ENCODE results near the gene STRIT1.
A peak's percentile ranks its signal among the peaks of the same experiment; 100 is the strongest.

STRIT1 gene

GRCh38 chr3:155327871-155328270 lies 34.4 kb upstream of the STRIT1 start:
- Histone ChIP-seq H3K9ac (ENCODE audit: low read length in 2 of 2) (no peak overlapping the region), H3K4me3 (ENCODE audit: low read length in 2 of 2) (no peak overlapping the region), H3K9me3 (ENCODE audit: control insufficient read depth in 2 of 2, low read length in 2 of 2) (no peaks in the 10 kb centered on the region), H3K27ac (ENCODE audit: low read length) (no peak overlapping the region), H3K27me3 (ENCODE audit: control insufficient read depth in 1 of 2, insufficient read depth in 2 of 2, low read length in 2 of 2) (no peaks in the 10 kb centered on the region), H3K4me1 (ENCODE audit: control insufficient read depth, insufficient read depth, low read length) (no peaks in the 10 kb centered on the region), H3K36me3 (ENCODE audit: control insufficient read depth in 2 of 2, insufficient read depth in 2 of 2, low read length in 2 of 2) (no peaks in the 10 kb centered on the region)

- no peaks in the 10 kb centered on the region for H3K36me3 ChIP-seq (ENCODE audit: control insufficient read depth in 2 of 2, insufficient read depth in 2 of 2, low read length in 2 of 2)
- no peaks in the 10 kb centered on the region for H3K27me3 ChIP-seq (ENCODE audit: control insufficient read depth in 1 of 2, insufficient read depth in 2 of 2, low read length in 2 of 2)
- H3K4me3 ChIP-seq (ENCODE audit: low read length in 2 of 2): no peak overlapping the region
- H3K27ac ChIP-seq (ENCODE audit: low read length): no peak overlapping the region
- no peaks in the 10 kb centered on the region for H3K4me1 ChIP-seq (ENCODE audit: control insufficient read depth, insufficient read depth, low read length)
- H3K9ac ChIP-seq (ENCODE audit: low read length in 2 of 2): no peak overlapping the region
- H3K9me3 ChIP-seq (ENCODE audit: control insufficient read depth in 2 of 2, low read length in 2 of 2): no peaks in the 10 kb centered on the region
Measured at GRCh38 chr3:155327430-155327829, 33.9 kb upstream of the STRIT1 start.

DNA sequence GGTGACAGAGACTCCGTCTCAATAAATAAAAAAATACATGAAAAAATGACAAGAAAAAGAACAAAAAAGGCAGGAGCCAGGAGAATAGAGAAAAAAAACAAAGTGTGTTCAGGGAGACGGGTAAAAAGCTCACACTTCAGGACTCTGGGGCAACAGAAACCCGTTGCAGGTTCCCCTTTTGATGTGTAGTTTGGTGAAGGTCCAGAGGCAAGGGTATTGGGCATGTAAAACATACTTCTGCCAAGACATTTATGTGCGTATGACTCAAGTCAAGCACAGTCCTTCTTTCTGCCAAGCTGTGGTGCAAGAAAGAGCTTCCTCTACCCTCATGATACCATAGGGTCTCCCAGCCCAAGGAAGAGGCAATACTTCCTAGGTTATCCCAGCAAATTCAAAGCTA lies 33.4 kb upstream of the STRIT1 start:
- no peaks in the 10 kb centered on the region for H3K36me3 ChIP-seq (ENCODE audit: control insufficient read depth in 2 of 2, insufficient read depth in 2 of 2, low read length in 2 of 2)
- no peak overlapping the region for H3K27ac ChIP-seq (ENCODE audit: low read length)
- H3K4me3 ChIP-seq (ENCODE audit: low read length in 2 of 2): no peak overlapping the region
- no peaks in the 10 kb centered on the region for H3K27me3 ChIP-seq (ENCODE audit: control insufficient read depth in 1 of 2, insufficient read depth in 2 of 2, low read length in 2 of 2)
- H3K9ac ChIP-seq (ENCODE audit: low read length in 2 of 2): no peak overlapping the region
- no peaks in the 10 kb centered on the region for H3K4me1 ChIP-seq (ENCODE audit: control insufficient read depth, insufficient read depth, low read length)
- no peaks in the 10 kb centered on the region for H3K9me3 ChIP-seq (ENCODE audit: control insufficient read depth in 2 of 2, low read length in 2 of 2)

DNA sequence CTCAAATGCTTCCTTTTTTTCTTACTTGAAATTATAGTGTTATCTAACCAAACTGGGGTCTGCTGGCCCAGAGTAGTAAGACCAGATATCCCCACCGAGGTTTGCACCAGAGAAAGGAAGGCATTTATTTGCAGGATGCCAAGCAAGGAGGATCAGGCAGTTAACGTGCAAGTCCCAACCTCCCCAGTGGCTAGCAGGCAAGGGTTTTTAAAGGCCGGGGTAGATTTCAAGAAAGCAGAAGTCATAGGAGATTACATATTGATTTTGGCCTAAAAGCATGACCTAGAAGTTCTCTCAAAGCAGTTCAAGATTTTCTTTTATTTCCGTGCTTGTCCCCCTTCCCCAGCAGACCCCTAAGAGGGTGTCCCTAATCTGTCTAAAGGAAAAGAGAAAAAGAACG lies 32.8 kb upstream of the STRIT1 start:
- Histone ChIP-seq H3K27ac (ENCODE audit: low read length) (no peak overlapping the region), H3K9me3 (ENCODE audit: control insufficient read depth in 2 of 2, low read length in 2 of 2) (no peaks in the 10 kb centered on the region), H3K27me3 (ENCODE audit: control insufficient read depth in 1 of 2, insufficient read depth in 2 of 2, low read length in 2 of 2) (no peaks in the 10 kb centered on the region), H3K36me3 (ENCODE audit: control insufficient read depth in 2 of 2, insufficient read depth in 2 of 2, low read length in 2 of 2) (no peaks in the 10 kb centered on the region), H3K4me1 (ENCODE audit: control insufficient read depth, insufficient read depth, low read length) (no peaks in the 10 kb centered on the region), H3K4me3 (ENCODE audit: low read length in 2 of 2) (no peak overlapping the region), H3K9ac (ENCODE audit: low read length in 2 of 2) (no peak overlapping the region)

GRCh38 chr3:155325263-155325835 lies 31.9 kb upstream of the STRIT1 start:
- Histone ChIP-seq H3K9me3 (ENCODE audit: control insufficient read depth in 2 of 2, low read length in 2 of 2) (no peaks in the 10 kb centered on the region), H3K4me3 (ENCODE audit: low read length in 2 of 2) (peak overlapping the region in 1 of 2 donors; percentile 31), H3K27ac (ENCODE audit: low read length) (no peak overlapping the region), H3K36me3 (ENCODE audit: control insufficient read depth in 2 of 2, insufficient read depth in 2 of 2, low read length in 2 of 2) (no peaks in the 10 kb centered on the region), H3K4me1 (ENCODE audit: control insufficient read depth, insufficient read depth, low read length) (no peaks in the 10 kb centered on the region), H3K27me3 (ENCODE audit: control insufficient read depth in 1 of 2, insufficient read depth in 2 of 2, low read length in 2 of 2) (no peaks in the 10 kb centered on the region), H3K9ac (ENCODE audit: low read length in 2 of 2) (no peak overlapping the region)

DNA sequence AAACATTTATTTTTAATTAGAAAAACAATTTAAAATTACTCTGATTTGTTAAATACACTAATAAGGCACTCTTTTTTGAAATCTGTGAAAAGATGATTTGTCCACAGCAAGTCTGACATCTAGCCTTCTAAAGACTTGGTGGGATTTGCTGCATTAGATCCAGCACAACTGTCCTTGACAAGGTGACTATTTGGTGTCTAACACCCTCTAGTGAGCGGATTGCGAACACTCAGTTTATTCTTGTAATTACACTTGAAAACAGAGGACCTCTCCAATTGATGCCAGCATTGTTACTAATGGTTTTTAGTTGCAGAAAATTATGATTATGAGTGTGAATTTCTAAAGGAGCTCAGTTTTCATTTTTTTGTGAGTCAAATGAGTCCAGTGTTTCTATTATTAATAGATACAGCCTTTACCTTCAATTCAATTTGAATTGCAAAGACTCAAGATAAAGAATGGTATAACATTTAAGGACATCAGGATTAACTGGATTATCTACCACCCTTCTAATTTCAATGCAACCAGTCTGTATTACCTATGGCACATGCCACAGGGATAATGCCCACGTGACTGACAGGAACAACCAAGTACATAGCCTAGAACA lies 29.7 kb upstream of the STRIT1 start:
- H3K9me3 ChIP-seq (ENCODE audit: control insufficient read depth in 2 of 2, low read length in 2 of 2): no peaks in the 10 kb centered on the region
- no peak overlapping the region for H3K27ac ChIP-seq (ENCODE audit: low read length)
- H3K9ac ChIP-seq (ENCODE audit: low read length in 2 of 2): no peak overlapping the region
- no peak overlapping the region for H3K4me3 ChIP-seq (ENCODE audit: low read length in 2 of 2)
- H3K36me3 ChIP-seq (ENCODE audit: control insufficient read depth in 2 of 2, insufficient read depth in 2 of 2, low read length in 2 of 2): no peaks in the 10 kb centered on the region
- no peaks in the 10 kb centered on the region for H3K4me1 ChIP-seq (ENCODE audit: control insufficient read depth, insufficient read depth, low read length)
- no peaks in the 10 kb centered on the region for H3K27me3 ChIP-seq (ENCODE audit: control insufficient read depth in 1 of 2, insufficient read depth in 2 of 2, low read length in 2 of 2)

DNA sequence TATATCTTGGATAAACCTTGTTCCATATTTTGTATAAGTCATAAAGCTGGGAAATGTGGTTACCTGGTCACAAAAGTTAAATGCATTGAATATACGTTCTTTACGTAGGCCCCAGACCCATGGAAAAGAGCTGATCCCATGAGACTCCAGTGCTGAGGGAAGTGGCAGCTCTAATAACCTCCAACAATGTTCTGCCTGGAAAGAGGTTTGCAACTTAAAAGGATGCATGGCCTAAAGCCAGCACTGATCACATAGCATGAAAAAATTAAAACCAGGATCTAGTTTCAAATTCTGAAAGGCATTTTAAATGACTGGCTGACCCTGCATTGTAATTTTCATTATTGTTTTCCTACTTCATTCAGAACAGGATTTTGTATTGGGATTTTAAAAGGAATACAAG lies 27.9 kb upstream of the STRIT1 start:
- Histone ChIP-seq H3K27ac (ENCODE audit: low read length) (no peak overlapping the region), H3K27me3 (ENCODE audit: control insufficient read depth in 1 of 2, insufficient read depth in 2 of 2, low read length in 2 of 2) (no peaks in the 10 kb centered on the region), H3K9ac (ENCODE audit: low read length in 2 of 2) (no peak overlapping the region), H3K9me3 (ENCODE audit: control insufficient read depth in 2 of 2, low read length in 2 of 2) (no peaks in the 10 kb centered on the region), H3K36me3 (ENCODE audit: control insufficient read depth in 2 of 2, insufficient read depth in 2 of 2, low read length in 2 of 2) (no peaks in the 10 kb centered on the region), H3K4me3 (ENCODE audit: low read length in 2 of 2) (no peak overlapping the region), H3K4me1 (ENCODE audit: control insufficient read depth, insufficient read depth, low read length) (no peaks in the 10 kb centered on the region)

- Histone ChIP-seq H3K9me3 (ENCODE audit: control insufficient read depth in 2 of 2, low read length in 2 of 2) (no peaks in the 10 kb centered on the region), H3K36me3 (ENCODE audit: control insufficient read depth in 2 of 2, insufficient read depth in 2 of 2, low read length in 2 of 2) (no peaks in the 10 kb centered on the region)
Measured at GRCh38 chr3:155320934-155321333, 27.5 kb upstream of the STRIT1 start.

DNA sequence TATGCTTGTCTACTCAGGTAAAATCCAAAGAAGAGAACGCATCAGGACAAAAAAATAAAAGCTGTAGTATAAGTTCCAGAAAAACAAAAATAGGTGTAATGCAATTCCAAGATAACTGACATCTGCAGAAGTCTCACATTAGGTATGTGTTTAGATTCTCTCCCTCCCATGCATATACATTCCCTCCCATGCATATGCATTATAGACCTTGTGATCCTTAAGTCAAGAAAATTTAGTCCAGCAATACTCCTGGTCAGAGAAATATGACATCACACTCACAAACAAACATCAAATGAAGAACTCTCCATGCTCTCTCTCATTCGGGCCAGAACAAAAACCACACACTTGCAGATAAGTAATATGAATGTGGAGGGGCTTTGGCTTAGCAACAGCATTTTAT lies 25.3 kb upstream of the STRIT1 start:
- Histone ChIP-seq H3K9me3 (ENCODE audit: control insufficient read depth in 2 of 2, low read length in 2 of 2) (no peaks in the 10 kb centered on the region), H3K4me3 (ENCODE audit: low read length in 2 of 2) (no peak overlapping the region), H3K27ac (ENCODE audit: low read length) (no peak overlapping the region), H3K4me1 (ENCODE audit: control insufficient read depth, insufficient read depth, low read length) (no peaks in the 10 kb centered on the region), H3K27me3 (ENCODE audit: control insufficient read depth in 1 of 2, insufficient read depth in 2 of 2, low read length in 2 of 2) (no peaks in the 10 kb centered on the region), H3K36me3 (ENCODE audit: control insufficient read depth in 2 of 2, insufficient read depth in 2 of 2, low read length in 2 of 2) (no peaks in the 10 kb centered on the region), H3K9ac (ENCODE audit: low read length in 2 of 2) (no peak overlapping the region)

More at GRCh38 chr3:155320934-155321333, 27.5 kb upstream of the STRIT1 start:
- Histone ChIP-seq H3K4me3 (ENCODE audit: low read length in 2 of 2) (no peak overlapping the region), H3K9ac (ENCODE audit: low read length in 2 of 2) (no peak overlapping the region), H3K4me1 (ENCODE audit: control insufficient read depth, insufficient read depth, low read length) (no peaks in the 10 kb centered on the region), H3K27ac (ENCODE audit: low read length) (no peak overlapping the region), H3K27me3 (ENCODE audit: control insufficient read depth in 1 of 2, insufficient read depth in 2 of 2, low read length in 2 of 2) (no peaks in the 10 kb centered on the region)

- Histone ChIP-seq H3K4me3 (ENCODE audit: low read length in 2 of 2) (no peak overlapping the region), H3K27me3 (ENCODE audit: control insufficient read depth in 1 of 2, insufficient read depth in 2 of 2, low read length in 2 of 2) (no peaks in the 10 kb centered on the region), H3K9me3 (ENCODE audit: control insufficient read depth in 2 of 2, low read length in 2 of 2) (no peaks in the 10 kb centered on the region), H3K36me3 (ENCODE audit: control insufficient read depth in 2 of 2, insufficient read depth in 2 of 2, low read length in 2 of 2) (no peaks in the 10 kb centered on the region), H3K27ac (ENCODE audit: low read length) (no peak overlapping the region), H3K4me1 (ENCODE audit: control insufficient read depth, insufficient read depth, low read length) (no peaks in the 10 kb centered on the region), H3K9ac (ENCODE audit: low read length in 2 of 2) (no peak overlapping the region)
Measured at GRCh38 chr3:155317211-155317610, 23.7 kb upstream of the STRIT1 start.

- no peaks in the 10 kb centered on the region for H3K36me3 ChIP-seq (ENCODE audit: control insufficient read depth in 2 of 2, insufficient read depth in 2 of 2, low read length in 2 of 2)
- H3K27me3 ChIP-seq (ENCODE audit: control insufficient read depth in 1 of 2, insufficient read depth in 2 of 2, low read length in 2 of 2): no peaks in the 10 kb centered on the region
- H3K4me1 ChIP-seq (ENCODE audit: control insufficient read depth, insufficient read depth, low read length): no peaks in the 10 kb centered on the region
- H3K9me3 ChIP-seq (ENCODE audit: control insufficient read depth in 2 of 2, low read length in 2 of 2): no peaks in the 10 kb centered on the region
- H3K27ac ChIP-seq (ENCODE audit: low read length): no peak overlapping the region
- H3K4me3 ChIP-seq (ENCODE audit: low read length in 2 of 2): no peak overlapping the region
- H3K9ac ChIP-seq (ENCODE audit: low read length in 2 of 2): no peak overlapping the region
Measured at GRCh38 chr3:155316426-155316825, 22.9 kb upstream of the STRIT1 start.

Data from stomach smooth muscle (tissue), 2 donors.